ENCODE results near the gene CTSE. TPM values are rescaled to one million over a fixed set of nuclear protein-coding genes. Genes with fewer than 3 reads are reported as not detected.

The CTSE gene
- polyA plus RNA-seq, 1 donor (not counting 4 experiments of a cell fraction or from before 2014, with no cell fraction given): 0.33 TPM

GRCh38 chr1:206020393-206021007 lies 3.2 kb downstream of the CTSE start:
- Histone ChIP-seq H3K9me3 (ENCODE audit: control insufficient read depth, low read depth, low read length) (no peaks in the 10 kb centered on the region), H3K27ac (ENCODE audit: control insufficient read depth, insufficient read depth, low read length) (no peak overlapping the region), H3K9me1 (ENCODE audit: control insufficient read depth, extremely low read depth, insufficient read depth, low read length) (no peaks in the 10 kb centered on the region), H4K20me1 (ENCODE audit: control insufficient read depth, extremely low read depth, insufficient read depth, low read length) (no peaks in the 10 kb centered on the region), H3K79me2 (ENCODE audit: control insufficient read depth, insufficient read depth, low read length) (no peaks in the 10 kb centered on the region), H3K36me3 (ENCODE audit: control insufficient read depth in 2 of 2, extremely low read depth in 1 of 2, insufficient read depth in 2 of 2, low read length in 2 of 2) (no peaks in the 10 kb centered on the region), H3K4me1 (ENCODE audit: control insufficient read depth, extremely low read depth, insufficient read depth, low read length) (peaks cover 26% of the 10 kb centered on the region), H3K4me2 (ENCODE audit: control insufficient read depth, extremely low read depth, insufficient read depth, low read depth, low read length) (no peak overlapping the region), H3K4me3 (ENCODE audit: control insufficient read depth in 2 of 3, extremely low read depth in 1 of 3, insufficient read depth in 2 of 3, low read depth in 1 of 3, low read length in 3 of 3) (no peak overlapping the region), H3K27me3 (ENCODE audit: control insufficient read depth, extremely low read depth, insufficient read depth, low read length) (no peaks in the 10 kb centered on the region), H2AFZ (ENCODE audit: control insufficient read depth, low read length) (no peak overlapping the region), H3K9ac (ENCODE audit: control insufficient read depth, extremely low read depth, insufficient read depth, low read length) (no peak overlapping the region)
- dilution Hi-C loops (cut with MboI; ENCODE audit: extremely low pct_ligation_motif_present, low sequenced_read_pairs): no loop called here
- no peak for DNase-seq (ENCODE audit: low read depth, low spot score)
- TF ChIP-seq CTCF (optimal IDR thresholded peaks at IDR 0.05 in 1 of 3, IDR thresholded peaks at IDR 0.05 in 1 of 3, conservative IDR thresholded peaks at IDR 0.05 in 1 of 3; ENCODE audit: extremely low read depth in 1 of 3, insufficient read depth in 2 of 3, low read length in 3 of 3) (no peak), EZH2 (IDR thresholded peaks at IDR 0.05; ENCODE audit: low read length) (no peak)
- no peak for FAIRE-seq

GRCh38 chr1:206015071-206015470 lies 8.6 kb downstream of the CTSE start:
- FAIRE-seq (no peak), DNase-seq (ENCODE audit: low read depth, low spot score) (no peak)
- dilution Hi-C loops (cut with MboI; ENCODE audit: extremely low pct_ligation_motif_present, low sequenced_read_pairs): no loop called here
- H3K9me1 ChIP-seq (ENCODE audit: control insufficient read depth, extremely low read depth, insufficient read depth, low read length): no peaks in the 10 kb centered on the region
- H2AFZ ChIP-seq (ENCODE audit: control insufficient read depth, low read length): no peak overlapping the region
- H3K4me2 ChIP-seq (ENCODE audit: control insufficient read depth, extremely low read depth, insufficient read depth, low read depth, low read length): no peak overlapping the region
- no peak overlapping the region for H3K9ac ChIP-seq (ENCODE audit: control insufficient read depth, extremely low read depth, insufficient read depth, low read length)
- H3K36me3 ChIP-seq (ENCODE audit: control insufficient read depth in 2 of 2, extremely low read depth in 1 of 2, insufficient read depth in 2 of 2, low read length in 2 of 2): no peaks in the 10 kb centered on the region
- H3K79me2 ChIP-seq (ENCODE audit: control insufficient read depth, insufficient read depth, low read length): no peaks in the 10 kb centered on the region
- no peak for TF ChIP-seq EZH2 (IDR thresholded peaks at IDR 0.05; ENCODE audit: low read length)
- no peak for TF ChIP-seq CTCF (optimal IDR thresholded peaks at IDR 0.05 in 1 of 3, IDR thresholded peaks at IDR 0.05 in 1 of 3, conservative IDR thresholded peaks at IDR 0.05 in 1 of 3; ENCODE audit: extremely low read depth in 1 of 3, insufficient read depth in 2 of 3, low read length in 3 of 3)
- H3K9me3 ChIP-seq (ENCODE audit: control insufficient read depth, low read depth, low read length): no peaks in the 10 kb centered on the region
- H4K20me1 ChIP-seq (ENCODE audit: control insufficient read depth, extremely low read depth, insufficient read depth, low read length): no peaks in the 10 kb centered on the region
- no peaks in the 10 kb centered on the region for H3K27me3 ChIP-seq (ENCODE audit: control insufficient read depth, extremely low read depth, insufficient read depth, low read length)
- no peak overlapping the region for H3K4me3 ChIP-seq (ENCODE audit: control insufficient read depth in 2 of 3, extremely low read depth in 1 of 3, insufficient read depth in 2 of 3, low read depth in 1 of 3, low read length in 3 of 3)
- H3K27ac ChIP-seq (ENCODE audit: control insufficient read depth, insufficient read depth, low read length): no peak overlapping the region
- H3K4me1 ChIP-seq (ENCODE audit: control insufficient read depth, extremely low read depth, insufficient read depth, low read length): no peaks in the 10 kb centered on the region
